Endothelial cell of umbilical vein (primary cell): Measurements from ENCODE around the gene FAAP100.

ENCODE experiments used
- CTCF ChIP-seq, 2 donors: IDR thresholded peaks; 1 replicate in 1 of 2; 2 replicates in 1 of 2; pipeline ENCODE4 v1.5.1; 2011; ENCODE audit warnings: low read length in 2 of 2, mild to moderate bottlenecking in 2 of 2, moderate library complexity in 2 of 2, control low read depth in 1 of 2, inconsistent platforms in 1 of 2, low read depth in 1 of 2; ENCODE audit not compliant: insufficient read depth in 1 of 2; ENCODE audit errors: extremely low read depth in 1 of 2
- EZH2 ChIP-seq: IDR thresholded peaks from 2 replicates; pipeline ENCODE4 v1.6.1; 2012; ENCODE audit warnings: borderline replicate concordance, low read depth, mild to moderate bottlenecking, moderate library complexity, low read length, inconsistent platforms; ENCODE audit not compliant: severe bottlenecking
- GATA2 ChIP-seq: IDR thresholded peaks from 2 replicates; pipeline ENCODE4 v1.7.0; 2011; ENCODE audit warnings: low read depth, mild to moderate bottlenecking, moderate library complexity, mixed read lengths, low read length; ENCODE audit not compliant: insufficient read length, insufficient read depth
- JUN ChIP-seq: IDR thresholded peaks from 2 replicates; pipeline ENCODE4 v1.6.1; 2011; ENCODE audit warnings: borderline replicate concordance, low read depth; ENCODE audit not compliant: insufficient read length, insufficient read depth
- MAX ChIP-seq: IDR thresholded peaks from 2 replicates; pipeline ENCODE4 v1.6.1; 2011; ENCODE audit not compliant: insufficient read depth, insufficient read length
- POLR2A ChIP-seq: IDR thresholded peaks from 2 replicates; pipeline ENCODE4 v1.6.1; 2012; ENCODE audit warnings: low read depth, mild to moderate bottlenecking, control low read depth, low read length
- POLR2AphosphoS5 ChIP-seq: IDR thresholded peaks from 2 replicates; pipeline ENCODE4 v1.6.1; 2012; ENCODE audit warnings: low read depth, mild to moderate bottlenecking, control low read depth, low read length, moderate library complexity; ENCODE audit not compliant: insufficient read depth

GRCh38 chr17:81529437-81529803 is 22.7 kb downstream of the FAAP100 start:
- TF ChIP-seq POLR2A (no peak), CTCF (IDR thresholded peaks at IDR 0.05; ENCODE audit: extremely low read depth in 1 of 2, insufficient read depth in 1 of 2, low read depth in 1 of 2, low read length in 2 of 2) (no peak), JUN (no peak), GATA2 (no peak), EZH2 (no peak), POLR2AphosphoS5 (no peak), MAX (no peak)
